OCI-LY1 (cell line): ENCODE data around the gene HILPDA.

ENCODE experiments used
- EZH2 ChIP-seq: fragments of 200-600 bp; sonication (generic), shearing (Covaris generic); IDR thresholded peaks from 2 replicates; pipeline ENCODE4 v1.8.0; 2017; ENCODE audit warnings: borderline replicate concordance, mixed run types, mild to moderate bottlenecking, antibody characterized with exemption, low read length, moderate library complexity, mixed read lengths
- TF ChIP-seq, protein P1 (sequence below): fragments of 200-600 bp; sonication (generic), shearing (Covaris generic); IDR thresholded peaks from 2 replicates; pipeline ENCODE4 v1.5.1; 2017; ENCODE audit warnings: mild to moderate bottlenecking, antibody characterized with exemption, low read length, moderate library complexity, mixed read lengths

DNA sequence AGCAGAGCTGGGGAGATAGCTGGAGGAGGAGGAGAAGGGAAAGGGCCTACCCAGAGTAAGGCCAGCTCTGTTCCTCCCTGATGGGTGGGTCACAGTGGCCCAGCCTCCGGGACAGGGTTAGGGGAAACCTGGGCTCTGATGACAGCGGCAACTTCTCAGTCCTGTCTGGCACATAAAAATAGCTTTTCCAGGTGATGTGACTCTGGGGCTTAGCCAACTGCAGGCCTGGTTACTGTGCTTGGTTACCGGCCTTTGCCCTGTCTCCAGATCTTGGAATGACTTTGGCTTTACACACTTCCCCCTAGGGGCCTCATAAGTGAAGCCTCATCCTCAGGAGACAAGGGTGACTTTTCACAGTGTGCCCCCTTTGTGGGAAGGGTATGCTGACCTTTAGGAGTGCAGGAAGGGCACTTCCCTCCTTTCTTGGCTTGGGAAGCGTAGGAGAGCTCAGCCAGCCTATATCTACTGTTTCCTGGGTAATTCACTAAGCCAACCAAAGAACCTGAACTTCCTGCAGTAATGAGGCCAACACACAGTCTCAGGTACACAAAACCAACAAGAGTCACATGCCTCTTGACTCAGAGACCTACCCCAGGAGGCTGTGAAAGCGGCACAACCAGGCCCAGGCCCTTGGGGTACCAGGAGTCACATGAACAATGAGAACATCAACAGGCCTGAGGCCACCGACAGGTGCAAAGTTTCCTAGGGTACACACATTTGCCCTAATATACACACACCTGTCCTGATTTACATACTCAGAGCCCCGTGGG, 11.7 kb upstream of the HILPDA start:
- TF ChIP-seq, protein P1, sequence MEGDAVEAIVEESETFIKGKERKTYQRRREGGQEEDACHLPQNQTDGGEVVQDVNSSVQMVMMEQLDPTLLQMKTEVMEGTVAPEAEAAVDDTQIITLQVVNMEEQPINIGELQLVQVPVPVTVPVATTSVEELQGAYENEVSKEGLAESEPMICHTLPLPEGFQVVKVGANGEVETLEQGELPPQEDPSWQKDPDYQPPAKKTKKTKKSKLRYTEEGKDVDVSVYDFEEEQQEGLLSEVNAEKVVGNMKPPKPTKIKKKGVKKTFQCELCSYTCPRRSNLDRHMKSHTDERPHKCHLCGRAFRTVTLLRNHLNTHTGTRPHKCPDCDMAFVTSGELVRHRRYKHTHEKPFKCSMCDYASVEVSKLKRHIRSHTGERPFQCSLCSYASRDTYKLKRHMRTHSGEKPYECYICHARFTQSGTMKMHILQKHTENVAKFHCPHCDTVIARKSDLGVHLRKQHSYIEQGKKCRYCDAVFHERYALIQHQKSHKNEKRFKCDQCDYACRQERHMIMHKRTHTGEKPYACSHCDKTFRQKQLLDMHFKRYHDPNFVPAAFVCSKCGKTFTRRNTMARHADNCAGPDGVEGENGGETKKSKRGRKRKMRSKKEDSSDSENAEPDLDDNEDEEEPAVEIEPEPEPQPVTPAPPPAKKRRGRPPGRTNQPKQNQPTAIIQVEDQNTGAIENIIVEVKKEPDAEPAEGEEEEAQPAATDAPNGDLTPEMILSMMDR: no peak
- TF ChIP-seq EZH2: no peak
